ENCODE results near the gene RBBP8NL. TPM values are rescaled to one million over a fixed set of nuclear protein-coding genes. Genes with fewer than 3 reads are reported as not detected.

The RBBP8NL gene
- total RNA-seq, 1 experiment from 2014 or later, result not detected

- intact Hi-C loops (cut with micrococcal nuclease; ENCODE audit: unreplicated experiment), result no loop called here
- no peak for DNase-seq (ENCODE audit: low spot score)
- TF ChIP-seq EZH2 (IDR thresholded peaks at IDR 0.05; ENCODE audit: borderline replicate concordance, low read depth, low read length, poor library complexity, severe bottlenecking) (no peak), CTCF (conservative IDR thresholded peaks at IDR 0.05; ENCODE audit: low read depth, low read length) (no peak)
- no TSS peak for BruUV-seq (replicated peaks)
- H3K27ac ChIP-seq (ENCODE audit: low read depth, low read length, poor library complexity, severe bottlenecking), result no peak overlapping the region
- H3K4me1 ChIP-seq (ENCODE audit: insufficient read depth, low read length, poor library complexity, severe bottlenecking), result no peaks in the 10 kb centered on the region
- no peak overlapping the region for H3K4me3 ChIP-seq (ENCODE audit: low read depth, low read length, poor library complexity, severe bottlenecking)
- ChIA-PET CTCF (no interaction called here), POLR2A (ENCODE audit: low non-redundant PET) (no interaction called here)
- H3K9me3 ChIP-seq (ENCODE audit: low read depth, low read length, poor library complexity, severe bottlenecking), result no peaks in the 10 kb centered on the region
- H3K27me3 ChIP-seq (replicated peaks; ENCODE audit: insufficient read depth, low read depth, low read length, poor library complexity), result no peaks in the 10 kb centered on the region
- H3K36me3 ChIP-seq (ENCODE audit: insufficient read depth, low read length, poor library complexity, severe bottlenecking), result no peaks in the 10 kb centered on the region
Observed at GRCh38 chr20:62461157-62461556, 33.8 kb upstream of the RBBP8NL start.

DNA sequence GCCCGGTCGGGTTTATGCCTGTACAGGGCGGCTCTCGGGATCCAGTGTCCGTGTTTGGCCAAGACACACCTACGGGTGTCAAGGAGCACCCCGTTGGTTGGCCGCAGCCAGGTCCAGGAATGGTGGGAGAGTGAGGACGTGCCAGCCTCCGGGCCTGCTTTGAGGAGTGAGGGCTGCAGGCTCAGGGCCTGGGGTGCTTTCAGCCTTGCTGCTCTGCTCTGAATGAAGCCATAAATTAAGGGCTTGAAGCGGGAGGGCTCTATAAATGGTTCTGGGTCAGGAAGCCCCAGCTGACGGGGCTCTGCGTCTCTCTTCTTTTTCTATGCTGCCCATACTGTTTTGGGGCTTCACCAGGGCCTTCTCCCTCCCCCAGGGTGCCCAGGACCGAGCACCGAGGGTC, 33.3 kb upstream of the RBBP8NL start:
- Histone ChIP-seq H3K4me1 (ENCODE audit: insufficient read depth, low read length, poor library complexity, severe bottlenecking) (no peaks in the 10 kb centered on the region), H3K4me3 (ENCODE audit: low read depth, low read length, poor library complexity, severe bottlenecking) (no peak overlapping the region), H3K27me3 (replicated peaks; ENCODE audit: insufficient read depth, low read depth, low read length, poor library complexity) (no peaks in the 10 kb centered on the region), H3K9me3 (ENCODE audit: low read depth, low read length, poor library complexity, severe bottlenecking) (no peaks in the 10 kb centered on the region), H3K36me3 (ENCODE audit: insufficient read depth, low read length, poor library complexity, severe bottlenecking) (no peaks in the 10 kb centered on the region), H3K27ac (ENCODE audit: low read depth, low read length, poor library complexity, severe bottlenecking) (no peak overlapping the region)
- intact Hi-C loops (cut with micrococcal nuclease; ENCODE audit: unreplicated experiment), result no loop called here
- POLR2A ChIA-PET (ENCODE audit: low non-redundant PET), result no interaction called here
- TF ChIP-seq CTCF (conservative IDR thresholded peaks at IDR 0.05; ENCODE audit: low read depth, low read length), result no peak
- no peak for TF ChIP-seq EZH2 (IDR thresholded peaks at IDR 0.05; ENCODE audit: borderline replicate concordance, low read depth, low read length, poor library complexity, severe bottlenecking)
- BruUV-seq (replicated peaks), result no TSS peak
- CTCF ChIA-PET, result no interaction called here
- no peak for DNase-seq (ENCODE audit: low spot score)

DNA sequence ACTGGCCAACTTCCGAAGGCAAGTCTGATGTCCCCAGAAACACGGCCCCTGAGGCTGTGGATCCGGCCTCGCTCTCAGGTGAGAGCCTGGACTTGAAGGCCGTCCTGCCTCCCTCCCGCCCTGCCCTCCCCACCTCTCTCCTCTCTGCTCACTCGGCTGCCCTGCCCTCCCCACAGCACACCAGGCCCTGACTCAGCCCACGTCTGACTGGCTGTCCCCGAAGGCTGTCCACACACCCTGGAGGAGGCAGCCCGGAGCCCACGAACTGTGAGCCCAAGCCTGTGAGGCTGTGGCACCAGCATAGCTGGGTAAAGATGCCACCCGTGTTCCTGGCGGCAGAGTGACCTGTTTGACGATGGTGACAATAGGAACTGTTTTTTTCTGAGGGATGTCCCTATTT, 32.1 kb upstream of the RBBP8NL start:
- Histone ChIP-seq H3K27ac (ENCODE audit: low read depth, low read length, poor library complexity, severe bottlenecking) (no peak overlapping the region), H3K9me3 (ENCODE audit: low read depth, low read length, poor library complexity, severe bottlenecking) (no peaks in the 10 kb centered on the region), H3K36me3 (ENCODE audit: insufficient read depth, low read length, poor library complexity, severe bottlenecking) (no peaks in the 10 kb centered on the region), H3K27me3 (replicated peaks; ENCODE audit: insufficient read depth, low read depth, low read length, poor library complexity) (no peaks in the 10 kb centered on the region), H3K4me3 (ENCODE audit: low read depth, low read length, poor library complexity, severe bottlenecking) (no peak overlapping the region), H3K4me1 (ENCODE audit: insufficient read depth, low read length, poor library complexity, severe bottlenecking) (no peaks in the 10 kb centered on the region)
- TF ChIP-seq CTCF (conservative IDR thresholded peaks at IDR 0.05; ENCODE audit: low read depth, low read length), result no peak
- no peak for TF ChIP-seq EZH2 (IDR thresholded peaks at IDR 0.05; ENCODE audit: borderline replicate concordance, low read depth, low read length, poor library complexity, severe bottlenecking)
- ChIA-PET CTCF (no interaction called here), POLR2A (ENCODE audit: low non-redundant PET) (no interaction called here)
- intact Hi-C loops (cut with micrococcal nuclease; ENCODE audit: unreplicated experiment), result no loop called here
- no peak for DNase-seq (ENCODE audit: low spot score)
- BruUV-seq (replicated peaks), result no TSS peak
